ENCODE results near the gene KRT9. TPM values are rescaled to one million over a fixed set of nuclear protein-coding genes. Genes with fewer than 3 reads are reported as not detected.
A peak's percentile ranks its signal among the peaks of the same experiment; 100 is the strongest.

Gene KRT9
- total and polyA plus RNA-seq, 9 of the 15 experiments (the other 6 are each of a cell fraction or from before 2014, with no cell fraction given), result 0.03 TPM; not detected in 8

GRCh38 chr17:41521574-41522261 lies 50.1 kb downstream of the KRT9 start (continued):
- TF ChIP-seq SMARCA5 (IDR thresholded peaks at IDR 0.05) (peak; percentile 98), ATF3 (IDR thresholded peaks at IDR 0.05) (peak; percentile 86), ATF3 (CRISPR knock-in tag; conservative IDR thresholded peaks at IDR 0.05) (no peak), BCOR (IDR thresholded peaks at IDR 0.05) (peak; percentile 94), EZH2 (IDR thresholded peaks at IDR 0.05; ENCODE audit: borderline replicate concordance, low read depth, low read length) (no peak), HINFP (tag; conservative IDR thresholded peaks at IDR 0.05; ENCODE audit: low read depth) (no peak), ZNF589 (CRISPR knock-in tag; IDR thresholded peaks at IDR 0.05; ENCODE audit: low read depth) (0 out of 2 replicates have a peak, but pooled peaks have one; percentile 25), RBFOX2 (IDR thresholded peaks at IDR 0.05; ENCODE audit: low read depth, low read length) (peak; percentile 50), MED1 (CRISPR knock-in tag; IDR thresholded peaks at IDR 0.05; ENCODE audit: borderline replicate concordance) (no peak), ZNF584 (CRISPR knock-in tag; IDR thresholded peaks at IDR 0.05; ENCODE audit: low read depth) (0 out of 2 replicates have a peak, but pooled peaks have one; percentile 33), ZEB2 (IDR thresholded peaks at IDR 0.05) (peak; percentile 56; the same call in 1 of the 2 replicates), RCOR1 (IDR thresholded peaks at IDR 0.05; ENCODE audit: borderline replicate concordance in 1 of 2, low read depth in 2 of 2, low read length in 2 of 2) (peak in 1 of 2 experiments; percentile 57; a peak in 1 of 4 replicates), MAFG (tag; conservative IDR thresholded peaks at IDR 0.05) (peak; percentile 18; the same call in 1 of the 2 replicates), GATAD2A (IDR thresholded peaks at IDR 0.05) (0 out of 2 replicates have a peak, but pooled peaks have one; percentile 29), PHF21A (IDR thresholded peaks at IDR 0.05; ENCODE audit: borderline replicate concordance, low read depth) (peak; percentile 39; the same call in 1 of the 2 replicates), SPI1 (IDR thresholded peaks at IDR 0.05; ENCODE audit: borderline replicate concordance, low read depth, low read length) (0 out of 2 replicates have a peak, but pooled peaks have one; percentile 37), ETS1 (conservative IDR thresholded peaks at IDR 0.05; ENCODE audit: control insufficient read depth, low read depth, low read length) (peak; percentile 41; the same call in 1 of the 2 replicates), CXXC5 (CRISPR knock-in tag; IDR thresholded peaks at IDR 0.05) (no peak), VEZF1 (CRISPR knock-in tag; IDR thresholded peaks at IDR 0.05) (peak; percentile 8; the same call in 1 of the 2 replicates), ADNP (tag; IDR thresholded peaks at IDR 0.05) (0 out of 2 replicates have a peak, but pooled peaks have one; percentile 53)
